WTC11 (cell line): Measurements from ENCODE around the gene NEK3. TPM values are rescaled to one million over a fixed set of nuclear protein-coding genes. Genes with fewer than 3 reads are reported as not detected.
"Not testable (repeated sequence)": the region's sequence is repeated elsewhere in the genome, so short reads cannot be mapped to it uniquely, and the experiment has no call there.

ENCODE experiments used
- ATAC-seq: fragments of 200-7000 bp; cut with Tn5 transposase; 2 replicates; pipeline ENCODE4 v1.10.0; 2021; ENCODE audit warnings: mild to moderate bottlenecking, moderate library complexity
- CTCF ChIA-PET: fragments of 300-600 bp; sonication (Branson Sonifier 250); formaldehyde crosslinking; loops from one replicate; lab custom pipeline; 2021; ENCODE audit warnings: antibody characterized with exemption; lab: Charles Lee
- POLR2A ChIA-PET: fragments of 350-600 bp; sonication (Branson Sonifier 250); formaldehyde crosslinking; loops from one replicate; lab custom pipeline; 2021; ENCODE audit warnings: antibody characterized with exemption; lab: Charles Lee
- DNase-seq: peaks from one replicate; pipeline ENCODE4 v3.0.0; 2021; ENCODE audit warnings: low spot score
- H3K27ac Mint-ChIP-seq: 2 replicates; pipeline ENCODE4 v1.8.0; 2021; ENCODE audit warnings: mixed read lengths
- H3K27me3 Mint-ChIP-seq: 2 replicates; pipeline ENCODE4 v1.8.0; 2021; ENCODE audit warnings: low read depth, mild to moderate bottlenecking, moderate library complexity, mixed read lengths
- H3K36me3 Mint-ChIP-seq: 2 replicates; pipeline ENCODE4 v1.8.0; 2021; ENCODE audit warnings: mixed read lengths
- H3K4me1 Mint-ChIP-seq: 2 replicates; pipeline ENCODE4 v1.8.0; 2022; ENCODE audit warnings: mixed read lengths
- H3K4me3 Mint-ChIP-seq: 2 replicates; pipeline ENCODE4 v1.8.0; 2021; ENCODE audit warnings: mild to moderate bottlenecking, moderate library complexity, mixed read lengths
- H3K9me3 Mint-ChIP-seq: 2 replicates; pipeline ENCODE4 v1.8.0; 2021; ENCODE audit warnings: mixed read lengths
- AR ChIP-seq: fragments of 250-450 bp; sonication (Bioruptor Pico); IDR thresholded peaks from 2 replicates; pipeline ENCODE4 v1.9.0; 2021; ENCODE audit warnings: mild to moderate bottlenecking
- ATF1 ChIP-seq: sonication (generic); formaldehyde crosslinking; IDR thresholded peaks from 2 replicates; pipeline ENCODE4 v1.8.1; 2023; ENCODE audit warnings: mild to moderate bottlenecking, moderate library complexity, missing genetic modification reagents
- ATF2 ChIP-seq: sonication (generic); formaldehyde crosslinking; IDR thresholded peaks from 2 replicates; pipeline ENCODE4 v1.8.1; 2022; ENCODE audit warnings: low read depth, missing genetic modification reagents, borderline replicate concordance
- CREM ChIP-seq: sonication (generic); formaldehyde crosslinking; IDR thresholded peaks from 2 replicates; pipeline ENCODE4 v1.8.1; 2022; ENCODE audit warnings: mild to moderate bottlenecking, missing genetic modification reagents, moderate library complexity
- ETV6 ChIP-seq: sonication (generic); formaldehyde crosslinking; IDR thresholded peaks from 2 replicates; pipeline ENCODE4 v1.8.1; 2022; ENCODE audit warnings: mild to moderate bottlenecking, missing genetic modification reagents
- FOXP4 ChIP-seq: sonication (generic); formaldehyde crosslinking; IDR thresholded peaks from 2 replicates; pipeline ENCODE4 v1.8.0; 2022; ENCODE audit warnings: mild to moderate bottlenecking, missing genetic modification reagents
- HMGXB4 ChIP-seq: sonication (generic); formaldehyde crosslinking; IDR thresholded peaks from 2 replicates; pipeline ENCODE4 v1.8.1; 2023; ENCODE audit warnings: mild to moderate bottlenecking, moderate library complexity, missing genetic modification reagents
- IRF2 ChIP-seq: sonication (generic); formaldehyde crosslinking; IDR thresholded peaks from 2 replicates; pipeline ENCODE4 v1.8.0; 2022; ENCODE audit warnings: low read depth, missing genetic modification reagents, borderline replicate concordance
- JUN ChIP-seq: sonication (generic); formaldehyde crosslinking; IDR thresholded peaks from 2 replicates; pipeline ENCODE4 v1.8.0; 2023; ENCODE audit warnings: mild to moderate bottlenecking, missing genetic modification reagents
- KAT7 ChIP-seq: sonication (generic); formaldehyde crosslinking; IDR thresholded peaks from 2 replicates; pipeline ENCODE4 v1.8.1; 2023; ENCODE audit warnings: missing genetic modification reagents, mild to moderate bottlenecking, borderline replicate concordance
- NFE2L1 ChIP-seq: sonication (generic); formaldehyde crosslinking; IDR thresholded peaks from 2 replicates; pipeline ENCODE4 v1.8.1; 2023; ENCODE audit warnings: missing genetic modification reagents
- OVOL2 ChIP-seq: fragments of 250-450 bp; sonication (Bioruptor Pico); IDR thresholded peaks from 2 replicates; pipeline ENCODE4 v1.9.0; 2021; ENCODE audit warnings: mild to moderate bottlenecking, borderline replicate concordance
- PREB ChIP-seq: sonication (generic); formaldehyde crosslinking; IDR thresholded peaks from 2 replicates; pipeline ENCODE4 v1.8.1; 2022; ENCODE audit warnings: mild to moderate bottlenecking, missing genetic modification reagents, moderate library complexity, borderline replicate concordance
- SP1 ChIP-seq: sonication (generic); formaldehyde crosslinking; conservative IDR thresholded peaks from 2 replicates; pipeline ENCODE4 v1.8.1; 2022; ENCODE audit warnings: missing genetic modification reagents
- TEAD4 ChIP-seq: sonication (generic); formaldehyde crosslinking; IDR thresholded peaks from 2 replicates; pipeline ENCODE4 v1.8.0; 2022; ENCODE audit warnings: mild to moderate bottlenecking, missing genetic modification reagents
- TP53 ChIP-seq: sonication (generic); formaldehyde crosslinking; IDR thresholded peaks from 2 replicates; pipeline ENCODE4 v1.8.1; 2023; ENCODE audit warnings: mild to moderate bottlenecking, missing genetic modification reagents
- ZBTB21 ChIP-seq: sonication (generic); formaldehyde crosslinking; IDR thresholded peaks from 2 replicates; pipeline ENCODE4 v1.8.1; 2023; ENCODE audit warnings: mild to moderate bottlenecking, missing genetic modification reagents, borderline replicate concordance
- ZNF281 ChIP-seq: sonication (generic); formaldehyde crosslinking; IDR thresholded peaks from 2 replicates; pipeline ENCODE4 v1.8.0; 2023; ENCODE audit warnings: mild to moderate bottlenecking, missing genetic modification reagents
- total RNA-seq: library from RNA; stranded (reverse); gene quantifications from 3 replicates; pipeline ENCODE4 v1.2.3, GENCODE V29; 2021

NEK3 gene
- total RNA-seq, 1 experiment from 2014 or later = 33.3 TPM

GRCh38 chr13:52193587-52194183 is 34.3 kb upstream of the NEK3 start:
- H3K4me1 Mint-ChIP-seq, H3K36me3 Mint-ChIP-seq, H3K27me3 Mint-ChIP-seq, H3K9me3 Mint-ChIP-seq, ATAC-seq, DNase-seq: not testable (repeated sequence)
- Mint-ChIP-seq H3K4me3 (peak overlapping the region; percentile 99), H3K27ac (peak overlapping the region; percentile 97)
- ChIA-PET CTCF (interaction anchor here (0.6 to 2.1 kb wide), 7 partner anchors 8 to 298 kb away, joined by 3 to 15 read pairs (median 3); partner anchors contain the start of genes NEK3, NEK5 and VPS36), POLR2A (interaction anchor here (1.1 kb wide), 1 partner anchor 256 kb away, joined by 3 read pairs; no protein-coding TSS in a partner anchor)
- TF ChIP-seq KAT7 (CRISPR knock-in tag) (0 out of 2 replicates have a peak, but pooled peaks have one; percentile 19), NFE2L1 (CRISPR knock-in tag) (0 out of 2 replicates have a peak, but pooled peaks have one; percentile 1)

GRCh38 chr13:52187424-52188187 is 28.2 kb upstream of the NEK3 start:
- H3K27ac Mint-ChIP-seq, H3K9me3 Mint-ChIP-seq, CTCF ChIA-PET, H3K4me3 Mint-ChIP-seq, DNase-seq, H3K4me1 Mint-ChIP-seq, ATAC-seq, POLR2A ChIA-PET, H3K27me3 Mint-ChIP-seq: not testable (repeated sequence)
- H3K36me3 Mint-ChIP-seq = peaks cover 24% of the 10 kb centered on the region

GRCh38 chr13:52187029-52187423 is 27.6 kb upstream of the NEK3 start:
- Mint-ChIP-seq H3K4me1 (no peaks in the 10 kb centered on the region), H3K27me3 (no peaks in the 10 kb centered on the region), H3K9me3 (no peaks in the 10 kb centered on the region), H3K4me3 (no peak overlapping the region), H3K27ac (no peak overlapping the region), H3K36me3 (peaks cover 24% of the 10 kb centered on the region)
- no peak for ATAC-seq
- POLR2A ChIA-PET = no interaction called here
- CTCF ChIA-PET = no interaction called here
- DNase-seq = no peak
- TF ChIP-seq FOXP4 (CRISPR knock-in tag) (no peak), ZNF281 (CRISPR knock-in tag) (no peak), SP1 (CRISPR knock-in tag) (no peak), HMGXB4 (CRISPR knock-in tag) (no peak), AR (CRISPR knock-in tag) (no peak), JUN (CRISPR knock-in tag) (no peak), PREB (CRISPR knock-in tag) (no peak), ATF2 (CRISPR knock-in tag) (no peak), ATF1 (CRISPR knock-in tag) (no peak), CREM (no peak), ZBTB21 (CRISPR knock-in tag) (no peak), TEAD4 (CRISPR knock-in tag) (no peak), ETV6 (CRISPR knock-in tag) (no peak), TP53 (CRISPR knock-in tag) (no peak), IRF2 (CRISPR knock-in tag) (no peak), OVOL2 (CRISPR knock-in tag) (no peak)
